Activated naive CD4-positive, alpha-beta T cell treated with anti-CD3 and anti-CD28 coated beads, Interleukin-2, amount 10 ng/mL, durations not matched to agents 7 days and 5 days (primary cell): Measurements from ENCODE around the gene ASTN2.

Experiments used
- CTCF ChIA-PET: fragments of 350-600 bp; sonication (Branson Sonifier 250); formaldehyde crosslinking; loops from one replicate; lab custom pipeline; 2021; ENCODE audit warnings: antibody characterized with exemption; lab: Charles Lee
- DNase-seq: peaks from one replicate; pipeline ENCODE4 v3.0.0-alpha.2; 2020
- H3K27ac Mint-ChIP-seq: one replicate; pipeline ENCODE4 v1.8.0; 2021; ENCODE audit warnings: mild to moderate bottlenecking, moderate library complexity, mixed read lengths
- H3K27me3 Mint-ChIP-seq: one replicate; pipeline ENCODE4 v1.8.0; 2021; ENCODE audit warnings: mild to moderate bottlenecking, mixed read lengths
- H3K36me3 Mint-ChIP-seq: one replicate; pipeline ENCODE4 v1.8.0; 2021; ENCODE audit warnings: mixed read lengths
- H3K4me1 Mint-ChIP-seq: one replicate; pipeline ENCODE4 v1.8.0; 2021; ENCODE audit warnings: mixed read lengths
- H3K4me3 Mint-ChIP-seq: one replicate; pipeline ENCODE4 v1.8.0; 2021; ENCODE audit warnings: mild to moderate bottlenecking, moderate library complexity, mixed read lengths
- H3K9me3 Mint-ChIP-seq: one replicate; pipeline ENCODE4 v1.8.0; 2021; ENCODE audit warnings: mixed read lengths

Gene ASTN2

GRCh38 chr9:116411506-116411905, 1003.4 kb downstream of the ASTN2 start:
- H3K36me3 Mint-ChIP-seq: no peaks in the 10 kb centered on the region
- no peaks in the 10 kb centered on the region for H3K27me3 Mint-ChIP-seq
- H3K9me3 Mint-ChIP-seq: no peaks in the 10 kb centered on the region
- CTCF ChIA-PET: no interaction called here
- DNase-seq: no peak
- no peak overlapping the region for H3K27ac Mint-ChIP-seq
- no peak overlapping the region for H3K4me3 Mint-ChIP-seq
- H3K4me1 Mint-ChIP-seq: no peaks in the 10 kb centered on the region

- DNase-seq: no peak
- Mint-ChIP-seq H3K4me1 (no peaks in the 10 kb centered on the region), H3K36me3 (no peaks in the 10 kb centered on the region), H3K27ac (no peak overlapping the region), H3K4me3 (no peak overlapping the region), H3K27me3 (no peaks in the 10 kb centered on the region), H3K9me3 (no peaks in the 10 kb centered on the region)
- CTCF ChIA-PET: no interaction called here
Measured at GRCh38 chr9:116409638-116410037, 1005.2 kb downstream of the ASTN2 start.

GRCh38 chr9:116409129-116409528, 1005.7 kb downstream of the ASTN2 start:
- CTCF ChIA-PET: no interaction called here
- no peaks in the 10 kb centered on the region for H3K27me3 Mint-ChIP-seq
- H3K27ac Mint-ChIP-seq: no peak overlapping the region
- no peak overlapping the region for H3K4me3 Mint-ChIP-seq
- H3K36me3 Mint-ChIP-seq: no peaks in the 10 kb centered on the region
- H3K4me1 Mint-ChIP-seq: no peaks in the 10 kb centered on the region
- H3K9me3 Mint-ChIP-seq: no peaks in the 10 kb centered on the region
- DNase-seq: no peak

GRCh38 chr9:116406469-116406868, 1008.4 kb downstream of the ASTN2 start:
- no peaks in the 10 kb centered on the region for H3K36me3 Mint-ChIP-seq
- CTCF ChIA-PET: no interaction called here
- DNase-seq: no peak
- no peaks in the 10 kb centered on the region for H3K4me1 Mint-ChIP-seq
- H3K9me3 Mint-ChIP-seq: no peaks in the 10 kb centered on the region
- no peak overlapping the region for H3K27ac Mint-ChIP-seq
- no peak overlapping the region for H3K4me3 Mint-ChIP-seq
- no peaks in the 10 kb centered on the region for H3K27me3 Mint-ChIP-seq

- H3K27ac Mint-ChIP-seq: no peak overlapping the region
- no peak overlapping the region for H3K4me3 Mint-ChIP-seq
- H3K9me3 Mint-ChIP-seq: no peaks in the 10 kb centered on the region
- DNase-seq: no peak
- H3K36me3 Mint-ChIP-seq: no peaks in the 10 kb centered on the region
- CTCF ChIA-PET: no interaction called here
- H3K4me1 Mint-ChIP-seq: no peaks in the 10 kb centered on the region
- H3K27me3 Mint-ChIP-seq: no peaks in the 10 kb centered on the region
Measured at GRCh38 chr9:116405321-116405720, 1009.5 kb downstream of the ASTN2 start.

GRCh38 chr9:116404228-116404627, 1010.6 kb downstream of the ASTN2 start:
- H3K27ac Mint-ChIP-seq: no peak overlapping the region
- no peaks in the 10 kb centered on the region for H3K36me3 Mint-ChIP-seq
- H3K27me3 Mint-ChIP-seq: no peaks in the 10 kb centered on the region
- H3K4me1 Mint-ChIP-seq: no peaks in the 10 kb centered on the region
- H3K4me3 Mint-ChIP-seq: no peak overlapping the region
- CTCF ChIA-PET: no interaction called here
- H3K9me3 Mint-ChIP-seq: no peaks in the 10 kb centered on the region
- DNase-seq: no peak

GRCh38 chr9:116403171-116403570, 1011.7 kb downstream of the ASTN2 start:
- Mint-ChIP-seq H3K27ac (no peak overlapping the region), H3K27me3 (no peaks in the 10 kb centered on the region), H3K4me1 (no peaks in the 10 kb centered on the region), H3K9me3 (no peaks in the 10 kb centered on the region), H3K36me3 (no peaks in the 10 kb centered on the region), H3K4me3 (no peak overlapping the region)
- CTCF ChIA-PET: no interaction called here
- DNase-seq: no peak

- Mint-ChIP-seq H3K4me3 (no peak overlapping the region), H3K4me1 (no peaks in the 10 kb centered on the region), H3K27ac (no peak overlapping the region), H3K27me3 (no peaks in the 10 kb centered on the region), H3K9me3 (no peaks in the 10 kb centered on the region), H3K36me3 (no peaks in the 10 kb centered on the region)
- CTCF ChIA-PET: no interaction called here
- no peak for DNase-seq
Measured at GRCh38 chr9:116395699-116396037, 1019.2 kb downstream of the ASTN2 start.

- CTCF ChIA-PET: no interaction called here
- H3K9me3 Mint-ChIP-seq: no peaks in the 10 kb centered on the region
- DNase-seq: no peak
- H3K36me3 Mint-ChIP-seq: no peaks in the 10 kb centered on the region
- H3K4me1 Mint-ChIP-seq: no peaks in the 10 kb centered on the region
- no peak overlapping the region for H3K4me3 Mint-ChIP-seq
- H3K27me3 Mint-ChIP-seq: no peaks in the 10 kb centered on the region
- no peak overlapping the region for H3K27ac Mint-ChIP-seq
Measured at GRCh38 chr9:116394894-116395698, 1019.8 kb downstream of the ASTN2 start.

- no peaks in the 10 kb centered on the region for H3K36me3 Mint-ChIP-seq
- H3K4me1 Mint-ChIP-seq: no peaks in the 10 kb centered on the region
- no peak for DNase-seq
- no peak overlapping the region for H3K4me3 Mint-ChIP-seq
- no peak overlapping the region for H3K27ac Mint-ChIP-seq
- H3K27me3 Mint-ChIP-seq: no peaks in the 10 kb centered on the region
- no peaks in the 10 kb centered on the region for H3K9me3 Mint-ChIP-seq
- CTCF ChIA-PET: no interaction called here
Measured at GRCh38 chr9:116394070-116394469, 1020.8 kb downstream of the ASTN2 start.

- CTCF ChIA-PET: no interaction called here
- no peak overlapping the region for H3K27ac Mint-ChIP-seq
- DNase-seq: no peak
- no peak overlapping the region for H3K4me3 Mint-ChIP-seq
- H3K36me3 Mint-ChIP-seq: no peaks in the 10 kb centered on the region
- no peaks in the 10 kb centered on the region for H3K4me1 Mint-ChIP-seq
- no peaks in the 10 kb centered on the region for H3K9me3 Mint-ChIP-seq
- no peaks in the 10 kb centered on the region for H3K27me3 Mint-ChIP-seq
Measured at GRCh38 chr9:116393198-116393597, 1021.7 kb downstream of the ASTN2 start.

GRCh38 chr9:116391306-116391900, 1023.5 kb downstream of the ASTN2 start:
- no peak for DNase-seq
- Mint-ChIP-seq H3K4me1 (no peaks in the 10 kb centered on the region), H3K9me3 (no peaks in the 10 kb centered on the region), H3K4me3 (no peak overlapping the region), H3K27ac (no peak overlapping the region), H3K27me3 (no peaks in the 10 kb centered on the region), H3K36me3 (no peaks in the 10 kb centered on the region)
- CTCF ChIA-PET: no interaction called here

- no peaks in the 10 kb centered on the region for H3K36me3 Mint-ChIP-seq
- H3K9me3 Mint-ChIP-seq: no peaks in the 10 kb centered on the region
- no peak overlapping the region for H3K4me3 Mint-ChIP-seq
- no peaks in the 10 kb centered on the region for H3K4me1 Mint-ChIP-seq
- no peak overlapping the region for H3K27ac Mint-ChIP-seq
- CTCF ChIA-PET: no interaction called here
- no peak for DNase-seq
- no peaks in the 10 kb centered on the region for H3K27me3 Mint-ChIP-seq
Measured at GRCh38 chr9:116390303-116391228, 1024.3 kb downstream of the ASTN2 start.

- CTCF ChIA-PET: no interaction called here
- Mint-ChIP-seq H3K9me3 (no peaks in the 10 kb centered on the region), H3K27me3 (no peaks in the 10 kb centered on the region), H3K27ac (no peak overlapping the region), H3K36me3 (no peaks in the 10 kb centered on the region), H3K4me1 (no peaks in the 10 kb centered on the region), H3K4me3 (no peak overlapping the region)
- DNase-seq: no peak
Measured at GRCh38 chr9:116389541-116390302, 1025.1 kb downstream of the ASTN2 start.
